Mesenchymal stem cell (in vitro differentiated cells and primary cell): ENCODE data around the gene CFAP300.

ENCODE experiments used
- DNase-seq: peaks from one replicate; pipeline ENCODE4 v3.0.0-alpha.2; 2013
- H2AFZ ChIP-seq: one replicate; pipeline ENCODE4 v1.6.1; 2013; ENCODE audit warnings: low read depth, mild to moderate bottlenecking, control low read depth, inconsistent platforms, low read length, moderate library complexity
- H2AK5ac ChIP-seq: 2 replicates; pipeline ENCODE4 v1.6.1; 2013; ENCODE audit warnings: low read length, moderate library complexity, mild to moderate bottlenecking, inconsistent platforms; ENCODE audit not compliant: severe bottlenecking
- H2BK120ac ChIP-seq: one replicate; pipeline ENCODE4 v1.6.1; 2013; ENCODE audit warnings: low read depth, mild to moderate bottlenecking, inconsistent platforms, low read length, moderate library complexity
- H2BK12ac ChIP-seq, 2 experiments: one replicate each; pipeline ENCODE4 v1.6.1; 2013; ENCODE audit warnings: inconsistent platforms in 2 of 2, low read length in 2 of 2, mild to moderate bottlenecking in 2 of 2, moderate library complexity in 2 of 2, control low read depth in 1 of 2
- H2BK15ac ChIP-seq: one replicate; pipeline ENCODE4 v1.6.1; 2013; ENCODE audit warnings: mild to moderate bottlenecking, low read depth, inconsistent platforms; ENCODE audit not compliant: poor library complexity, severe bottlenecking
- H2BK5ac ChIP-seq: 2 replicates; pipeline ENCODE4 v1.6.1; 2013; ENCODE audit warnings: low read depth, mild to moderate bottlenecking, low read length, control low read depth, inconsistent platforms; ENCODE audit not compliant: poor library complexity, severe bottlenecking
- H3K14ac ChIP-seq, 2 experiments: one replicate each; pipeline ENCODE4 v1.6.1; 2013; ENCODE audit warnings: inconsistent platforms in 2 of 2, low read length in 2 of 2, control low read depth in 1 of 2, mild to moderate bottlenecking in 1 of 2, moderate library complexity in 1 of 2
- H3K18ac ChIP-seq, 2 experiments: one replicate each; pipeline ENCODE4 v1.6.1; 2013; ENCODE audit warnings: inconsistent platforms in 2 of 2, low read length in 2 of 2, control low read depth in 1 of 2, low read depth in 1 of 2, mild to moderate bottlenecking in 1 of 2
- H3K23ac ChIP-seq, 2 experiments: one replicate each; pipeline ENCODE4 v1.6.1; 2013; ENCODE audit warnings: inconsistent platforms in 2 of 2, low read length in 2 of 2, mild to moderate bottlenecking in 2 of 2, moderate library complexity in 2 of 2, control low read depth in 1 of 2
- H3K27ac ChIP-seq: 2 replicates; pipeline ENCODE4 v1.5.1; 2013; ENCODE audit warnings: mild to moderate bottlenecking, moderate library complexity, low read length, control low read depth, inconsistent platforms; ENCODE audit not compliant: poor library complexity, severe bottlenecking
- H3K27me3 ChIP-seq, 2 experiments: 2 replicates each; pipeline versions ENCODE4 v1.6.1 to v1.7.0; 2013; ENCODE audit warnings: low read length in 2 of 2, mild to moderate bottlenecking in 2 of 2, moderate library complexity in 2 of 2, control low read depth in 1 of 2, inconsistent platforms in 1 of 2; ENCODE audit not compliant: control insufficient read depth in 1 of 2, insufficient read depth in 1 of 2
- H3K36me3 ChIP-seq, 2 experiments: 2 replicates each; pipeline versions ENCODE4 v1.6.1 to v1.7.0; 2013; ENCODE audit warnings: low read length in 2 of 2, control low read depth in 1 of 2, inconsistent platforms in 1 of 2, low read depth in 1 of 2, mild to moderate bottlenecking in 1 of 2; ENCODE audit not compliant: insufficient read depth in 2 of 2, control insufficient read depth in 1 of 2
- H3K4ac ChIP-seq, 2 experiments: one replicate each; pipeline ENCODE4 v1.6.1; 2013; ENCODE audit warnings: inconsistent platforms in 2 of 2, low read length in 2 of 2, mild to moderate bottlenecking in 2 of 2, moderate library complexity in 2 of 2, control low read depth in 1 of 2, low read depth in 1 of 2
- H3K4me1 ChIP-seq: 2 replicates; pipeline ENCODE4 v1.6.1; 2013; ENCODE audit warnings: low read depth, low read length, control low read depth; ENCODE audit not compliant: control insufficient read depth, insufficient read depth
- H3K4me2 ChIP-seq: 2 replicates; pipeline ENCODE4 v1.6.1; 2013; ENCODE audit warnings: low read length, mild to moderate bottlenecking, inconsistent platforms; ENCODE audit not compliant: poor library complexity, severe bottlenecking
- H3K4me3 ChIP-seq, 2 experiments: 2 replicates each; pipeline versions ENCODE4 v1.5.1 to v1.7.0; 2013; ENCODE audit warnings: low read length in 2 of 2, mild to moderate bottlenecking in 2 of 2, control low read depth in 1 of 2, low read depth in 1 of 2; ENCODE audit not compliant: insufficient read depth in 1 of 2
- H3K79me1 ChIP-seq: replicated peaks from 2 replicates; pipeline ENCODE4 v1.6.1; 2013; ENCODE audit warnings: mild to moderate bottlenecking, control low read depth, low read length, inconsistent platforms; ENCODE audit not compliant: poor library complexity, severe bottlenecking
- H3K9ac ChIP-seq: 2 replicates; pipeline ENCODE4 v1.7.0; 2013; ENCODE audit warnings: mild to moderate bottlenecking, low read length, moderate library complexity
- H3K9me3 ChIP-seq: 2 replicates; pipeline ENCODE4 v1.7.0; 2013; ENCODE audit warnings: mild to moderate bottlenecking, low read length; ENCODE audit not compliant: control insufficient read depth
- H4K8ac ChIP-seq: one replicate; pipeline ENCODE4 v1.6.1; 2013; ENCODE audit warnings: inconsistent platforms, mild to moderate bottlenecking, low read length, moderate library complexity
- H4K91ac ChIP-seq: one replicate; pipeline ENCODE4 v1.6.1; 2013; ENCODE audit warnings: mild to moderate bottlenecking, low read length, inconsistent platforms
- WGBS: methylation state at CpG from one replicate; pipeline ENCODE4 v1.1.7; 2013; ENCODE audit warnings: mixed read lengths; 5-methylcytosine and 5-hydroxymethylcytosine counted together

The CFAP300 gene

GRCh38 chr11:102014756-102015155 lies 32.5 kb upstream of the CFAP300 start:
- Histone ChIP-seq H3K9ac (no peak overlapping the region), H4K8ac (no peak overlapping the region), H3K9me3 (no peaks in the 10 kb centered on the region), H3K4ac (no peak overlapping the region), H3K4me3 (no peak overlapping the region), H2BK5ac (no peak overlapping the region), H3K18ac (no peak overlapping the region), H2BK12ac (no peak overlapping the region), H3K79me1 (no peaks in the 10 kb centered on the region), H3K4me1 (peaks cover 8% of the 10 kb centered on the region), H3K36me3 (no peaks in the 10 kb centered on the region), H4K91ac (no peak overlapping the region), H2AFZ (no peak overlapping the region), H3K27me3 (no peaks in the 10 kb centered on the region), H3K27ac (no peak overlapping the region), H3K4me2 (no peak overlapping the region), H2BK15ac (no peak overlapping the region), H3K23ac (no peak overlapping the region), H2BK120ac (no peak overlapping the region), H2AK5ac (no peak overlapping the region), H3K14ac (no peak overlapping the region)
- DNase-seq = no peak
- 96% methylated on average over 5 of the region's 5 CpGs for WGBS

- Histone ChIP-seq H4K91ac (no peak overlapping the region), H2BK12ac (no peak overlapping the region), H3K9me3 (no peaks in the 10 kb centered on the region), H3K27ac (no peak overlapping the region), H2BK120ac (no peak overlapping the region), H4K8ac (no peak overlapping the region), H3K9ac (peak overlapping the region; percentile 71), H3K79me1 (no peaks in the 10 kb centered on the region), H3K4me1 (no peaks in the 10 kb centered on the region), H2BK15ac (no peak overlapping the region), H2AFZ (no peak overlapping the region), H2AK5ac (no peak overlapping the region), H3K18ac (no peak overlapping the region), H3K36me3 (no peaks in the 10 kb centered on the region), H3K4me3 (no peak overlapping the region), H3K4me2 (no peak overlapping the region), H3K4ac (no peak overlapping the region), H3K27me3 (no peaks in the 10 kb centered on the region), H2BK5ac (no peak overlapping the region), H3K23ac (no peak overlapping the region), H3K14ac (no peak overlapping the region)
- 97% methylated on average over 3 of the region's 3 CpGs for WGBS
- no peak for DNase-seq
Measured at GRCh38 chr11:102017026-102017425, 30.2 kb upstream of the CFAP300 start.

GRCh38 chr11:102026217-102026616 lies 21.0 kb upstream of the CFAP300 start:
- 41% methylated on average over 4 of the region's 4 CpGs for WGBS
- no peaks in the 10 kb centered on the region for H3K79me1 ChIP-seq
- no peak overlapping the region for H3K4ac ChIP-seq
- no peak overlapping the region for H3K4me3 ChIP-seq
- H3K36me3 ChIP-seq = no peaks in the 10 kb centered on the region
- no peak overlapping the region for H3K27ac ChIP-seq
- H2AFZ ChIP-seq = no peak overlapping the region
- H3K9me3 ChIP-seq = no peaks in the 10 kb centered on the region
- H3K23ac ChIP-seq = no peak overlapping the region
- no peak overlapping the region for H2BK120ac ChIP-seq
- no peaks in the 10 kb centered on the region for H3K4me1 ChIP-seq
- H3K4me2 ChIP-seq = no peak overlapping the region
- DNase-seq = peak; percentile 33
- no peaks in the 10 kb centered on the region for H3K27me3 ChIP-seq
- no peak overlapping the region for H4K8ac ChIP-seq
- no peak overlapping the region for H3K9ac ChIP-seq
- H2AK5ac ChIP-seq = no peak overlapping the region
- H4K91ac ChIP-seq = no peak overlapping the region
- no peak overlapping the region for H2BK12ac ChIP-seq
- no peak overlapping the region for H2BK5ac ChIP-seq
- no peak overlapping the region for H3K18ac ChIP-seq
- H2BK15ac ChIP-seq = no peak overlapping the region
- no peak overlapping the region for H3K14ac ChIP-seq

GRCh38 chr11:102026959-102027358 lies 20.3 kb upstream of the CFAP300 start:
- peak; percentile 49 for DNase-seq
- WGBS = 3% methylated on average over 2 of the region's 2 CpGs
- Histone ChIP-seq H3K23ac (no peak overlapping the region), H3K27ac (no peak overlapping the region), H2AFZ (no peak overlapping the region), H4K91ac (no peak overlapping the region), H3K4me1 (no peaks in the 10 kb centered on the region), H2BK120ac (no peak overlapping the region), H3K79me1 (no peaks in the 10 kb centered on the region), H3K9ac (no peak overlapping the region), H3K14ac (no peak overlapping the region), H3K4ac (no peak overlapping the region), H4K8ac (no peak overlapping the region), H2BK15ac (no peak overlapping the region), H2BK5ac (no peak overlapping the region), H3K36me3 (no peaks in the 10 kb centered on the region), H3K4me2 (no peak overlapping the region), H3K9me3 (no peaks in the 10 kb centered on the region), H2AK5ac (no peak overlapping the region), H3K18ac (no peak overlapping the region), H3K27me3 (no peaks in the 10 kb centered on the region), H2BK12ac (no peak overlapping the region), H3K4me3 (no peak overlapping the region)
